HepG2 (cell line): ENCODE results near the gene DNAJC11. TPM values are rescaled to one million over a fixed set of nuclear protein-coding genes. Genes with fewer than 3 reads are reported as not detected.

ENCODE experiments used
- ATAC-seq: fragments of 200-7000 bp; cut with Tn5 transposase; 3 replicates; pipeline ENCODE4 v1.9.1; 2020; ENCODE audit warnings: mild to moderate bottlenecking, moderate library complexity
- BruUV-seq: library from RNA; stranded (reverse); fragments of 400-500 nt; replicated peaks from 2 replicates; lab custom pipeline; 2021; lab: Mats Ljungman, UMichigan
- CTCF ChIA-PET: fragments of 300-600 bp; formaldehyde crosslinking; extraction: SDS; loops from one replicate; lab custom pipeline; 2021; ENCODE audit warnings: low total read pairs, inconsistent platforms, low intra/inter-chr PET ratio; lab: Yijun Ruan, JAX
- POLR2A ChIA-PET: fragments of 350-600 bp; sonication (Branson Sonifier 250); formaldehyde crosslinking; loops from one replicate; lab custom pipeline; 2020; ENCODE audit warnings: antibody characterized with exemption, inconsistent platforms; lab: Yijun Ruan, JAX
- DNase-seq: peaks from one replicate; pipeline ENCODE4 v3.0.0-alpha.2; 2015; ENCODE audit warnings: low spot score
- FAIRE-seq: peaks from 3 replicates; lab custom pipeline; 2011; peaks lifted over from hg19 to GRCh38; lab: Jason Lieb, UNC
- H2AFZ ChIP-seq: one replicate; pipeline ENCODE4 v1.6.1; 2011; ENCODE audit warnings: low read length, inconsistent platforms
- H3K27ac ChIP-seq: fragments of 300-600 bp; 3 replicates; pipeline ENCODE4 v1.8.0; 2011; ENCODE audit warnings: mixed run types, mild to moderate bottlenecking, mixed read lengths, low read length, inconsistent platforms; ENCODE audit not compliant: insufficient read depth; ENCODE audit errors: extremely low read length
- H3K27me3 ChIP-seq, 2 experiments: fragments of 200-600 bp in 1 of 2; 2 replicates in 1 of 2; 3 replicates in 1 of 2; pipeline versions ENCODE4 v1.6.0 to v1.8.0; 2011; ENCODE audit warnings: low read length in 2 of 2, mild to moderate bottlenecking in 2 of 2, moderate library complexity in 2 of 2, inconsistent platforms in 1 of 2; ENCODE audit not compliant: insufficient read depth in 2 of 2, control insufficient read depth in 1 of 2
- H3K36me3 ChIP-seq, 2 experiments: fragments of 200-600 bp in 1 of 2; replicated peaks in 1 of 2; 2 replicates in 1 of 2; 3 replicates in 1 of 2; pipeline versions ENCODE4 v1.5.1 to v1.8.0; 2011; ENCODE audit warnings: low read length in 2 of 2, inconsistent platforms in 1 of 2; ENCODE audit not compliant: insufficient read depth in 2 of 2, control insufficient read depth in 1 of 2
- H3K4me1 ChIP-seq: 2 replicates; pipeline ENCODE4 v1.5.1; 2012; ENCODE audit warnings: low read length, inconsistent platforms; ENCODE audit not compliant: insufficient read depth
- H3K4me2 ChIP-seq: 2 replicates; pipeline ENCODE4 v1.6.0; 2011; ENCODE audit warnings: low read depth, low read length, inconsistent platforms
- H3K4me3 ChIP-seq, 3 experiments: fragments of 200-600 bp in 1 of 3; sonication (generic), shearing (Covaris generic) in 1 of 3; replicated peaks in 1 of 3; 2 replicates each; pipeline ENCODE4 v1.5.1; 2011 to 2016; ENCODE audit warnings: low read length in 3 of 3, inconsistent platforms in 2 of 3, low read depth in 2 of 3, mild to moderate bottlenecking in 2 of 3, control low read depth in 1 of 3, mixed read lengths in 1 of 3; ENCODE audit not compliant: insufficient read depth in 1 of 3
- H3K79me2 ChIP-seq: one replicate; pipeline ENCODE4 v1.6.1; 2011; ENCODE audit warnings: low read length, inconsistent platforms; ENCODE audit not compliant: insufficient read depth
- H3K9ac ChIP-seq: 2 replicates; pipeline ENCODE4 v1.6.0; 2011; ENCODE audit warnings: mild to moderate bottlenecking, low read depth, low read length, inconsistent platforms; ENCODE audit not compliant: insufficient read depth
- H3K9me3 ChIP-seq: 2 replicates; pipeline ENCODE4 v1.5.1; 2012; ENCODE audit warnings: mild to moderate bottlenecking, low read length
- H4K20me1 ChIP-seq: 2 replicates; pipeline ENCODE4 v1.6.0; 2011; ENCODE audit warnings: inconsistent platforms, mild to moderate bottlenecking, low read length, moderate library complexity; ENCODE audit not compliant: insufficient read depth
- AGO2 ChIP-seq: fragments of 200-400 bp; formaldehyde crosslinking; optimal IDR thresholded peaks from 2 replicates; pipeline ENCODE3; 2017; ENCODE audit warnings: mild to moderate bottlenecking, low read depth, low read length, moderate library complexity
- HNRNPLL ChIP-seq: fragments of 200-400 bp; formaldehyde crosslinking; IDR thresholded peaks from 2 replicates; pipeline ENCODE4 v1.6.1; 2017; ENCODE audit warnings: mild to moderate bottlenecking, low read depth, low read length; ENCODE audit not compliant: poor library complexity, severe bottlenecking
- MAZ ChIP-seq, 2 experiments: sonication (generic) in 1 of 2; formaldehyde crosslinking in 1 of 2; IDR thresholded peaks; 2 replicates each; pipeline versions ENCODE4 v1.5.0 to v1.6.1; 2012 to 2020; ENCODE audit warnings: low read depth in 2 of 2, mild to moderate bottlenecking in 2 of 2, borderline replicate concordance in 1 of 2, improper control_type of control experiment in 1 of 2, low read length in 1 of 2, missing genetic modification reagents in 1 of 2, moderate library complexity in 1 of 2
- MIER3 ChIP-seq: IDR thresholded peaks from 2 replicates; pipeline ENCODE4 v1.6.1; 2016; ENCODE audit warnings: missing compliant biosample characterization, borderline replicate concordance
- POLR2A ChIP-seq, 2 experiments: IDR thresholded peaks; 2 replicates each; pipeline ENCODE4 v1.6.1; 2011; ENCODE audit warnings: low read depth in 2 of 2, low read length in 2 of 2, mild to moderate bottlenecking in 1 of 2, moderate library complexity in 1 of 2; ENCODE audit not compliant: insufficient read depth in 1 of 2
- POLR2AphosphoS2 ChIP-seq: IDR thresholded peaks from 2 replicates; pipeline ENCODE4 v1.6.1; 2011; ENCODE audit warnings: low read depth, low read length, improper control_type of control experiment
- POLR2G ChIP-seq: fragments of 200-400 bp; formaldehyde crosslinking; IDR thresholded peaks from 2 replicates; pipeline ENCODE4 v1.6.1; 2018; ENCODE audit warnings: mild to moderate bottlenecking, low read depth, low read length, moderate library complexity
- RBFOX2 ChIP-seq: fragments of 200-400 bp; formaldehyde crosslinking; IDR thresholded peaks from 2 replicates; pipeline ENCODE4 v1.6.1; 2017; ENCODE audit warnings: low read depth, mild to moderate bottlenecking, low read length
- SSRP1 ChIP-seq: IDR thresholded peaks from 2 replicates; pipeline ENCODE4 v1.6.1; 2016; ENCODE audit warnings: control low read depth
- ZBTB3 ChIP-seq: sonication (generic); formaldehyde crosslinking; IDR thresholded peaks from 2 replicates; pipeline ENCODE4 v1.4.0; 2020; ENCODE audit warnings: low read depth, mild to moderate bottlenecking, moderate library complexity, missing genetic modification reagents, borderline replicate concordance
- ZKSCAN1 ChIP-seq: fragments of 150-350 bp; IDR thresholded peaks from 2 replicates; pipeline ENCODE4 v1.6.1; 2014; ENCODE audit warnings: low read length
- ZNF251 ChIP-seq: sonication (generic); formaldehyde crosslinking; IDR thresholded peaks from 2 replicates; pipeline ENCODE4 v1.9.0; 2021; ENCODE audit warnings: mild to moderate bottlenecking, missing genetic modification reagents
- ZNF687 ChIP-seq: sonication (generic); formaldehyde crosslinking; IDR thresholded peaks from 2 replicates; pipeline ENCODE4 v1.5.1; 2020; ENCODE audit warnings: mild to moderate bottlenecking, missing genetic modification reagents, moderate library complexity
- ZNF883 ChIP-seq: sonication (generic); formaldehyde crosslinking; IDR thresholded peaks from 2 replicates; pipeline ENCODE4 v1.5.1; 2020; ENCODE audit warnings: mild to moderate bottlenecking, missing genetic modification reagents; ENCODE audit errors: not compliant biosample characterization
- WGBS: methylation state at CpG from one replicate; pipeline ENCODE4 v1.1.6; 2017; ENCODE audit warnings: low lambda C conversion rate; 5-methylcytosine and 5-hydroxymethylcytosine counted together
- in situ Hi-C: cut with HindIII; loops from 2 replicates; pipeline ENCODE4 v1.10.0; 2017; ENCODE audit warnings: low pct_unique_long_range_greater_than_20kb; ENCODE audit not compliant: extremely low pct_ligation_motif_present
- intact Hi-C: fragments of 100-400 bp; cut with micrococcal nuclease; formaldehyde crosslinking; loops from one replicate; pipeline ENCODE4 v1.10.0; 2022; ENCODE audit not compliant: unreplicated experiment
- polyA plus RNA-seq, 8 experiments: library from polyadenylated mRNA; depleted of rRNA in 3 of 8; stranded (reverse) in 7 of 8; unstranded in 1 of 8; fragments of >200 nt; fragmentation: Illumina TruSeq in 4 of 8; extraction: Trizol in 4 of 8; gene quantifications; 2 replicates each; pipeline versions ENCODE4 v1.2.1 to v1.2.3, GENCODE V29; 2011 to 2016; ENCODE audit warnings: low read depth in 4 of 8, missing spikeins in 1 of 8, mixed read lengths in 1 of 8; ENCODE audit not compliant: insufficient read depth in 1 of 8
- total RNA-seq, 5 experiments: library from RNA; depleted of rRNA; stranded (reverse); fragments of >200 nt; fragmentation: Illumina TruSeq; extraction: Trizol; gene quantifications; 2 replicates each; pipeline ENCODE4 v1.2.3, GENCODE V29; 2016; ENCODE audit warnings: low read depth in 1 of 5

Gene DNAJC11
- total and polyA plus RNA-seq, 2 of the 13 experiments (the other 11 are each of a cell fraction or from before 2014, with no cell fraction given) = 25.1 to 47.6 TPM

GRCh38 chr1:6590046-6590445 lies 111.6 kb downstream of the DNAJC11 start:
- TF ChIP-seq POLR2A (IDR thresholded peaks at IDR 0.05; ENCODE audit: insufficient read depth in 1 of 2, low read depth in 2 of 2, low read length in 2 of 2) (peak; percentile 15 to 34; a peak in 3 of 4 replicates), MIER3 (no peak), RBFOX2 (peak; percentile 46; the same call in 1 of the 2 replicates)
- Histone ChIP-seq H3K79me2 (peaks cover 4% of the 10 kb centered on the region), H3K4me3 (no peak overlapping the region), H3K27ac (no peak overlapping the region), H3K9me3 (no peaks in the 10 kb centered on the region), H3K27me3 (no peaks in the 10 kb centered on the region), H3K36me3 (peaks cover 27 to 60% of the 10 kb centered on the region in 2 experiments), H4K20me1 (peaks cover 12% of the 10 kb centered on the region), H3K4me2 (no peak overlapping the region), H2AFZ (no peak overlapping the region), H3K9ac (no peak overlapping the region), H3K4me1 (no peaks in the 10 kb centered on the region)
- ATAC-seq = no peak
- no peak for DNase-seq
- no TSS peak for BruUV-seq
- no peak for FAIRE-seq
- ChIA-PET POLR2A (interaction anchor here (0.8 to 2.2 kb wide), 2 partner anchors 8 to 10 kb away, joined by 3 to 8 read pairs; no protein-coding TSS in a partner anchor), CTCF (no interaction called here)
- intact Hi-C loops = no loop called here
- in situ Hi-C loops = no loop called here
- WGBS = 94% methylated on average over 5 of the region's 7 CpGs

GRCh38 chr1:6588893-6589520 lies 112.6 kb downstream of the DNAJC11 start:
- peak; percentile 4 for ATAC-seq
- TF ChIP-seq ZNF687 (CRISPR knock-in tag) (0 out of 2 replicates have a peak, but pooled peaks have one; percentile 3), ZKSCAN1 (no peak), POLR2AphosphoS2 (no peak; the same call in none of the 2 replicates), MAZ (IDR thresholded peaks at IDR 0.05; ENCODE audit: borderline replicate concordance, low read depth, low read length) (no peak), MAZ (CRISPR knock-in tag; IDR thresholded peaks at IDR 0.05; ENCODE audit: low read depth) (no peak), ZNF251 (no peak), HNRNPLL (no peak), SSRP1 (CRISPR knock-in tag) (no peak), ZNF883 (CRISPR knock-in tag) (no peak), RBFOX2 (peak; percentile 68; the same call in 1 of the 2 replicates), POLR2G (peak; percentile 14; the same call in 1 of the 2 replicates), AGO2 (peak; percentile 92), ZBTB3 (CRISPR knock-in tag) (no peak)

More at GRCh38 chr1:6588893-6589520, 112.6 kb downstream of the DNAJC11 start:
- FAIRE-seq (no peak), DNase-seq (no peak)
- in situ Hi-C loops = no loop called here
- Histone ChIP-seq H3K36me3 (peaks cover 25 to 51% of the 10 kb centered on the region in 2 experiments), H4K20me1 (peaks cover 11% of the 10 kb centered on the region), H3K4me3 (no peak overlapping the region), H3K4me1 (no peaks in the 10 kb centered on the region), H2AFZ (no peak overlapping the region), H3K27ac (no peak overlapping the region), H3K4me2 (no peak overlapping the region), H3K79me2 (peaks cover 1% of the 10 kb centered on the region), H3K27me3 (no peaks in the 10 kb centered on the region), H3K9ac (no peak overlapping the region), H3K9me3 (no peaks in the 10 kb centered on the region)
- BruUV-seq = no TSS peak
- ChIA-PET CTCF (no interaction called here), POLR2A (interaction anchor here (0.8 to 2.2 kb wide), 4 partner anchors 9 to 15 kb away, joined by 3 to 8 read pairs (median 4); partner anchors contain the start of genes KLHL21 and ZBTB48)
- WGBS = 98% methylated on average over 12 of the region's 24 CpGs
- intact Hi-C loops = no loop called here
